Inferior parietal cortex (tissue), 1 donor: ENCODE results near the gene FBXW7.

Experiments
- DNase-seq: peaks from one replicate; pipeline ENCODE4 v3.0.0-alpha.2; 2016; ENCODE audit errors: extremely low spot score

FBXW7 gene

DNA sequence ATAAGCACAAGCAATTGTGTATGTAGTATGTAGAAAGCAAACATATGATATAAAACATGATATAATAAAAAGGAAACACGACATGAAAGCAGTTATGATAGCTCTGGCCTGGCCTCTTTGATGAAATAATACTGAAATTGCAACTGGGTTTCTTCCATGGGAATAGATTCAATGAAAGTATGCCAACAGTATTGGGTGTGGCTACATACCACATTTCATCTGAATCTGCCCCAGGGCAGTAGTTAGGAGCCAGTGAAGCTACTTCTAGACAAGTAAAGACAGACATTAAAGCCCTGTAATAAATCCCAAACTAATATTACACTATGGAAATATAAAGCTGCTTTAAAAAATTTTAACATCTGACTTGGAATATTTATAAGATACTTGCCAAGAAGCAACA is 207.3 kb downstream of the FBXW7 start:
- DNase-seq: no peak

DNA sequence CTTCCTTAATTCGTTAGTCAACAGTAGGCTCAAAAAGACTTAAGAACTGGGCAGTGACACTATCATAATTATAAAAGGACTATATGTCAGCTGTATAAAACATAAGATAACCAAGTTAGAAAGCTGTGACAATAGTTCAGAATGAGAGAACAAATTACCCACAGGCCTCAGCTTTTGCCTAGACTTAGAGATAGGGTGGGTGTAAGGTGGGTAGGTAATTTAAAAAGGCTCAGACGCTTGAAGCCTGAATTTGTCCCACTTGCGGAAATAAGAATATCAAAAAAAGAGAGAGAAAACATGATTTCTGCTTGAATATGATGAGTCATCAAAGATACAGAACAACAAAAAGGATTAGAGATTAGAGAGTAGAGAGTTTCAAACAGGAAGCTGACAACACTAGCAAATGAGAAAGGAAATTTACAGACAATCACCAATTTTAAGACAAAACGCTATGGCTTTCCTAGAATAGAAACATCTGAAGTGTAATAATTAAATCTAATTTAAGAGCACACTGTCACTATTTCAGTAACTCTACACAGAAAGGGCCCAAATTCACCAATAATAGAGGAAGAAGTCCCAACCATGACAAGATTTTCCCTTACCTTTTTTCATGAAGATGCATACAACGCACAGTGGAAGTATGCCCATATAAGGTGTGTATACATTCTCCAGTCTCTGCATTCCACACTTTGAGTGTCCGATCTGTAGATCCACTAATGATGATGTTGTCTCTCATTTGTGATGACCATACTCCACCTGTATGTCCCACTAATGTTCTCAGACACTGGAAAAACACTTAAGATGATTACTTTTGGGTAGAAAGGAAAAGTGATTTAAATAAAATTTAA is 208.1 kb downstream of the FBXW7 start:
- no peak for DNase-seq

DNA sequence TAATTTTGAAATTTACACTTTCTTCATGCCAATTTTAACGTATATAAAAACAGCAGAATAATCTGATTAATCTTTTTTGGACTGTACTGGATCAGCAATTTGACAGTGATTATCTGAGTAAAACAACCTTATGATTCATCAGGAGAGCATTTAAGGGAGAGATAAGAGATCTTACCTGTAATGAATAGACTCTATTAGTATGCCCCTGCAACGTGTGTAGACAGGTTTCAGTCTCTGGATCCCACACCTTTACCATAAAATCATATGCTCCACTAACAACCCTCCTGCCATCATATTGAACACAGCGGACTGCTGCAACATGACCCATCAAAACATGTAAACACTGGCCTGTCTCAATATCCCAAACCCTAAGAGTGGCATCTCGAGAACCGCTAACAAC is 210.1 kb downstream of the FBXW7 start:
- no peak for DNase-seq

DNA sequence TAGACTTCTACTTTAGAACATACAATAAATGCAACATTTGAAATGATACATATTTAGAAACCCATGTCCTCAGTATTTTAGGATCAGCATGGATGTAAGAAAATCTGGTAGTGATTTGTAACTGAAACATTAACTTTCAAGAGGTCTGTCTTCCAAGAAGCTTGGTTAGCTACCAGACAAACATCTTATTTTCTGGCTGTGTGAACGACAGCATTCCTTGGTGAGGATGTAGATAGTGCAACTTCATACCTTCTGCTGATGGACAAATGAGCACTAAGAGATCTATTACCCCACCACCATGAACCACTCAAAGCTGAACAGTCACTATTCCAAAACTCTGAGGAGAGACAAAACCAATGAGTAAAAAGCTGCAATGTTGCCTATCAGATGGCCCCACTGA is 212.7 kb downstream of the FBXW7 start:
- DNase-seq: no peak

DNA sequence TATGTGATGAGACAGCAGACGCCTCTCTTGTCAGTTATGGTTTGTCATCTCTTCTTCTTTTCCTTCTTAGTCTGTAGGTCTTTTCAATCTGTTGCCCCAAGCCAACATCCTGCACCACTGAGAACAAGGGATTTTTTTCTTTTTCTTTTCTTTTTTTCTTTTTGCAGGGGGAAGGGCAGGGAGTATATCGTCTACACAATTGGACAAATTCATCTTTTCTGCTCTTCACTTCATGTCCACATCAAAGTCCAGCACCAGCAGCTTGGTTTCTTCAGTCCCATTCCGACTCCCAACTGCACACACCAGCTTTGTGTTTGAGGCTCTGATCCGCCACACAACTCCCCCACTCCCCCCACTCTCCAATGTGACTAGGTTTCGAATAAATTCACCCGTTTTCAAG is 213.2 kb downstream of the FBXW7 start:
- no peak for DNase-seq

DNA sequence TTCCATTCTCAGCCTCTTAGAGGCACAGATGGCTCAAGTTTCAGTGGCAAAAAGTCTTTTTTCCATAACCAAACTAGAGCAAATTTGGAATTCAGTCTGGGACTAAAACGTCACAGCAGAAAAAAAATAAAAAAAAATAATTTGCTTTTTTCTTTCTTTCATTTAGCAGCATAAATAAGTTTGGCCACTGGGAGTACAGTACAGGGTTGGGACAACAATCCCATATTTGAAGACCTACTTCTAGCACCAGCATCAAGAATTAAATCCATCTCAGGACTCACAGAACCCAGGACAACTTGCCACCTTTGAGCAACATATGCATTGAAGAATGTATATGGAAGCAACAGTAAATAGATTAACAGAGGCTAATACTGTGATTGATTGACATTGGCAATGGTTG is 214.0 kb downstream of the FBXW7 start:
- DNase-seq: no peak

DNA sequence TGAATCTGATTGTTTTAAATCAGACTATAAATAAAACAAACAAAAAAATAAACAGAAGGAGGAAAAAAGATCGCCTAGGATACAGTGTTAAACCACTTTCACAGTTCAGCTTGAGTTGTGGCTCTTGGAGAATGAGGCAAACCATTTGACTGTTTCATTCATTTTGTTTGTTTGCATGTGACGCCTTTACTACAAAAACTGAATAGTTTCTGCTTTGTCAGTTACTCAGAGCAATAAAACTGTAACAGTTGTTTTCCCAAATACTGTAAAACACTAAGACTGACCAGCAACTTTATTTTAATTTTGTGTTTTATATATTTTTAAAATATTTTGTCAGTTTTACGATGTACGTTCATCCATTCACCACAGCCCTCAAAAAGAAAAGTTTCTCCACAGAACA is 214.5 kb downstream of the FBXW7 start:
- no peak for DNase-seq

DNA sequence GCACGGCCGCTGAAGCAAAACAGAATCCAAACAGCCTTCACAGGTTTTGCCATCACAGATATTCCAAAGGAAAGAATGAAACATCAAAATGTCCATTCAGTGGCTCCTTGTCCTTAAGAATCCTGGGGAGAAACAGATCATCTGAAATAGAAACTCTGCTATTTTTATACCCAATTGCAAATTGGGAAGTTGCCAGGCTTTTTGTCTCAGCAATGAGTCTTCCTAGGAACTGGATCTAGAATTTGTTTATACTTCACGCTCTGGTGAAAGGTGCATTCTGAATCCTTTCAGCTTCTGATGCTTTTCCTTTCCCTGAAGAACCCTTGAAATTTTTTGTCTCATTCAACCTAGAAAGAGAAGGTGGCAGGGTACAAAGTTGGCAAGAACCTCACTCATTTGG is 218.9 kb downstream of the FBXW7 start:
- no peak for DNase-seq

DNA sequence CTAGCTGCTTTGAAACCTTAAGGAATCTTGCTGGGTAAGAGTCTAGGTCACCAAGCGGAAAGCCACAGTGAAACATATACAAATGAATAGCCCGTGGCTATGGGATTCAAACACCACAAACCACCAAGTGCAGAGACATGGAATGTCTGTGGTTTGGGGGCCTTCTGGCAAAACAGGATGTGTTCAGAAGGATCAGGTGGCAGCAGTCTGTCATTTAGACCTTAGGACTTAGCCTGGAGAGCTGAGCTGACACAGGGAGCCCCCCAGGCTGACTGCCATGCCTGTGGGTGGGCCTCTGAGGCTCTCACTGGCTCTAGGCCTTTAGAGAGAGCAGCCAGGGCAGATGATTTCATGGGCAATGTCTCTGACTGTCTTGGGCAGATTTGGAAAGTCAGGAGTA is 225.6 kb downstream of the FBXW7 start:
- no peak for DNase-seq

DNA sequence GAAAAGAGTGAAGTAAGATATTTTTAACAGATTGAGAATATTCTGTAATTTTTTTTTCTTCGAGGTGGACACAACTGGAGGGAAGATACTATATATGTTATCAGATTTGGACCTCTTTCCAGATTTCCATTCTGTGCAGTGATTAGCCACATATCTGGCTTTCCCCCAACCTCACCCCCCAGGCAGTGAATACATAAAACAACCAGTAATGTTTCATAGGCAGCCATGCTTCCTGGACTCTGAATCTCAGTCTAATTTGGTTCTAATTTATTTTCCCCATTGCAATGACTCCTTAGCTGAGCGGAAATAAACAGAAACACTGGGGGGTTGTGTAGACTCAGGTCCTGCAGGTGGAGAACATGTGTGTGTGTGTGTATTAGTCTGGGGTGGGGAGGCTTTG is 226.5 kb downstream of the FBXW7 start:
- DNase-seq: no peak

DNA sequence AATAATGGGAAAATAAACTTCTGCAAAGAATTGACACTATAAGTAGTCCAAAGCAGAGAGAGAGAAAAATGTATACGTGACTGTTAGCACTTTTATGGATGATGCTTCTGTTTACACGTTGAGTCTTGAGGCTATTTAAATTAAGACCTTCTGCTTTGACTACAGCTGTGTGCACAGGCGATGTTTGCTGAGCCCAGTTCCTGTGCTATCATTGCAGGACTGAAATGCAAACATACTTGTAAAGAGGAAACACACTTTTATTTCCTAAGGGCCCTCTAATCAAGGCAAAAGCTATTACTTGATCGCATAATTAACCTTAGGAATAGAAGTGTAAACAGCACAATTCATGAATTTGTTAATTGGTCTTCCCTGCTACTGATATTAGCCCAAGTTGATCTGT is 226.9 kb downstream of the FBXW7 start:
- no peak for DNase-seq

DNA sequence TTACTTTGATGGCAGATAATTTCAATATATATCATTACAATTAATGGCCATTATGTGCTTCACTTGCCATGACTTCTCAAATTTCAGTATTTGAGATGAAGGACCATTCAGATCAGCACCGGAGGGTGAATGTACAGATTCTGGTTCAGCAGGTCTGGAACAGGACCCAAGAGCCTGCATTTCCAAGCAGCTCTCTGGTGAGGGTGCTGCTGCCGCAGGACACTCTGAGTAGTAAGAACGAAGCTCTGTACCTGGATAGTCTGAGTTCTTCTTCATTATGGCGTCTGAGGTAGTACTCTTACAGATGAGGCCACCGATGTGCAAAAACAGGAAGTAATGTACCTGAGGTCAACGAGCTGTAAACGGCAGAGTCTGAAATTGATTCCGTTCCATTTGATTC is 228.2 kb downstream of the FBXW7 start:
- DNase-seq: no peak

DNA sequence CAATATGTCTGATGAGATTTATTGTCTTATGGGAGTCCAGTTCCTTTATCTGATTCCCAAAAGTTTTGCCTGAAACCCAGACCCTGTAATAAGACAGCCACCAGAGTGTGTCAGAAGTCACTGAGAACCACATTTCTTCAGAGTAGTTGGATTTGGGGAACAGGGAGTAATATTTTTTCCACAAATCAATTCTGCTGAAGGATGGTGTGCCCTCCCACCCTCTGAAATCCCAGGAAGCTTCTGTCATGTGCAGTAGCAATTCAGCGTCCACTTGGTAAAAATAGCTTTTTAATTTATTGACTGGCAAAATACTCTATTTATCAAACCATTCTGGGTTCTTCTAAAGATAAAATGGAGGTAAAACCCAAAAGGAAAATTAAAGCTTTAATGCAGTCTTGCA is 229.4 kb downstream of the FBXW7 start:
- no peak for DNase-seq

DNA sequence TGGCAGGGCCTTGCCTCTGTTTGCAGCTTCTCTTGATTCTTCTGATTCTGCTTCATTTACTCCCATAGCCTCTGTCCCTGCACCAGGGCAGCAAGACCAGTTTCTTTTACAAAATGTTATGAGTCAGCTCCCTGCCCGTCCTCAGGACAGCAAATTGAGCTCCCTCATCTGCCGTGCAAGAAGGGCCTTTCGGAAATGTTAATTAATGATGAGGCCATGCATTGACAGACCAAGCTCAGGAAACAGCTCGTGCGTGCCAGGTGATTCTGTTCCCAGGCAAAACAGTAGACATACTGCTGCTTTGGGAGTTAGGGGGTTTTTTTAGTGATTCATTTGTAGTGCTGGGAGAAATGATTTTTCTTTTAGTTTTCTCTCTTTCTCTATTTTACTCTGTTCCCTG is 231.7 kb downstream of the FBXW7 start:
- no peak for DNase-seq

DNA sequence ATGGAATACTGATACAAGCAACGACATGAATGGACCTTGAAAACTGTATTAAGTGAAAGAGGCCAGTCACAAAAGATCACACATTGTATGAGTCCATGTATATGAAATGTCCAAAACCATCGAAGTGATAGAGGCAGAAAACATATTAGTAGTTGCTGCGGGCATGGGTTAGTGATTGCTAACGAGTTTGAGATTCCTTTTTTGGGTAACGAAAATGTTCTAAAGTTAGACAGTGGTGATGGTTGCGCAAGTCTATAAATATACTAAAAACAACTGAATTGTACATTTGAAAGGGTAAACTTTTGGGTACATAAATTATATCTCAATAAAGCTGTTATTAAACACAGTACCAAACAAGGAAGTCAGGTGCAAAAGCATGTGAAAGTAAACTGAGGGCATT is 234.5 kb downstream of the FBXW7 start:
- DNase-seq: no peak

DNA sequence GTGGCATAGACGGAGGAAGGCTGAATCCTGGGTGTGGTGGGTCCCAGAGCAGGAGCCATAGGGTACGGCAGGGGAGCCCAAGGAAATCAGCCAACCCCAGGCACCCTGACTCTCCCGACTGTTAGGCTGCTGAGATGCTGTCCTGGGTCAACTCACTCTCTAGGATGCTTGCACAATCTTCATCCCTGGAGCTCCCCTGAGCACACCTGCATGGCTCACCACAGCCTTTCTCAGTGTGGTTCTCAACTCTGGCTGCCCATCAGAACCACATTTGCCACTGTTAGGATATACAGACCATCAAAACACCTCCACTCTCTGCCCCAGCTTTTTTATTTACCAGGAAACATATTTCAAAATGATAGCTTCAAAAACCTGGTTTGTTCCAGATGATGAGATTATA is 236.3 kb downstream of the FBXW7 start:
- DNase-seq: no peak

DNA sequence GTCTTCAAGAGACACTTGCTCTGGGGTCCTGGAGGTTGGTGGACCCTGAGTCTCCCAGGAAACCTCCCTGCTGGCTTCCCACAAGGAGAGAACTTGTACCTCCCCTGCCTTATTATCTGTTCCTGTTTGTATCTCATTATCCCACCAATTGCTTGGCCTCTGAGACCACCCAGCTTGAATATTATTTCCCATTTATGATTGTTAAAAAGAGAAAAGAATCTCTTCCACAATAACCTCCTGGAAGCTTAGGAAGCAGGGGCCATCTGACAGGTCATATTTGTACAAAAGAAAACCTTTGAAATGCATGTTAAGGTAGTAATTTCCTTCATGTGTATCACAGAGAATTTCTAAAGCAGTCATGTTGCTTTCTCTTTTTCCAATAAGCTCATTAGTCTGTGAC is 239.5 kb downstream of the FBXW7 start:
- DNase-seq: no peak

DNA sequence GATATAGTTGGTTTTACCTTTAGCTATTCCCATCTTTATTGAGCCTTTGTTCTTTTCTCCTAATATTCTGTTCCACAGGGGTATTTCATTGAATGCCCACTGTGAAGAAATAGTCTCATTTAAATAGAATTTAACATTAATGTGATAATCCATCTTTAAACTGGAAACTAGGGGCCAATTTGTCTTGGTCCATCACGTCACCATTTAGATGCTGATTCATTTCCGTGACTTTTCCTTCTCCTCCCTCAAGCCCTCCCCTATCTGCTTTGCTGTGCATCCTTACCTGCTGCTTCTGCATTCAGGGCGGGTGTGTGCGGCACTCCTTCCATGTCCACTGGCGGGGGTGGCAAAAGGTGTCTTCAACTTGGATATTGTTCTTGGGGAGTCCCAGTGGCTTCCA is 241.1 kb downstream of the FBXW7 start:
- no peak for DNase-seq

DNA sequence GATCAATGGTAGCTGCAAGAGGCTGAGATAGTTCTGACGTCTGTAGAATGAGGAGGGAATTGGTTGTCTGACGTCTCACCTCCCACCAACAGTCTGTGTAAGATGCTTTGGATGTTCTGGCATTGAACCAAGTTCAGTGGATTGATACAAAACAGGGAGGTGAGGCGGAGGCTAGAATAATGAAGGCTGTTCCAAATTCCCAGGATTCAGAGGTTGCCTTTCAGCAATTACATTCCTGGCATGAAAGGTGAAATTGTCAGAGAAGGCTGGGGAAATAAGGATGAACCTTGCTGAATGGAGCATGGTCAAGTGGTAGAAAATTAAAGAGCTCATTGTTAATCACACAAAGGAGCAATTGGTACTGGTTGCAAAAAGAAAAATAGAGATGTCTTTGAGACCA is 241.6 kb downstream of the FBXW7 start:
- DNase-seq: no peak

DNA sequence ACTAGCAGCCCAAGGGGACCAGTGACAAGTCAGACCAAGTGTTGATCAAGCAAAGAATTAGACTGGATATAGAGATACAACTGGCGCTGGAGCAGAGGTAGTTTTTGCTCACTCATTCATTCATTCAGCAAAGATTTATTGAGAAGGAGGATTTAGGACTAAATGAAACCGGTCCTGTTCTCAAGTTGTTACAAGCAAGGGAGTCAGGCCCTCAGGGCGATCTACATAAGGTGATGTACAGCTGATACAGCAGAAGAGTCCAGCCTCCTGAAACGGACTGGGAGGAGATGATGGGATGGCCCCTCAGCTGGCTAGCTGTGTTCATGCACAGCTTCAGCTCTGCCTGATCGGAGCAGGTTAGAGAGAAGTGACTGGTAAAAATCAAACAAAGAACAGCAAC is 242.4 kb downstream of the FBXW7 start:
- DNase-seq: no peak

DNA sequence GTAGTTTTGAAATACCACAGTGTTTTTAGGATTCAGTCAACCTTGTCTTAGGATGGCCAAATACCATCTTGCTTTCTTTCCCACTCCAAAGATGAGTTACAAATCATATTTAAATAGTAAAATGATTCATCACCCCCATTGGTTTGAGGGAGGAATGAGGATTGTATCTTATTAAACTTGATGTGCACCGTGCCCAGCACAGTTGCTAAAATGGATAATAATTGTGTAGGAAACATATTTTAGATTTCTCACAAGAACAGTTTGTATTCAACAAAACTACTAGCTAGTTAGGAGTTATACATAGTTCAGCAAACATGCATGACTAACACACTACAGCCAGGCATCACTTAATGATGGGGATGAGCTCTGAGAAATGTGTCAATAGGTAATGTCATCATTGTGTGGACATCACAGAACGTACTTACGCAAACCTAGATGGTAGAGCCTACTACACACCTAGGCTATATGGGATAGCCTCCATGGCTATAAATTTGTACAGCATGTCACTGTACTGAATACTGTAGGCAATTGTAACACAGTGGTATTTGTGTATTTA is 245.4 kb downstream of the FBXW7 start:
- no peak for DNase-seq

DNA sequence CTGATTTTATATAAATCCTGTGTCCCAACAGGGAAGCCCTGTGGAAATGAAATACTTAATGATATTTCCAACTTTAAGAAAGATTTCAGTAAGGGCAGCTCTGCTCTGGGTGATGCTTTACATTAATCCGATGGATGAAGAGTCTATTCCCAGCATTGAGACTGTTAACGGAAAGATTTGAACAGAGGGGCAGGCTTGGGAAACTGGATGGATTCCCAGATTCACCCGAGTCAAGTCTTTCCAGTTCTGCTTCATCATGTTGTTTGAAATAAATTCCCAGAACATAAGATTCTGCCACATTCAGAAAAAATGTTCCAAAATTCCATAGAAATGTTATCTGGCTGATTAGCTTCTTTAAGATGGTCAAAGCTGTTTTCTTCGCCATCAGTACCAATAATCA is 246.0 kb downstream of the FBXW7 start:
- no peak for DNase-seq

DNA sequence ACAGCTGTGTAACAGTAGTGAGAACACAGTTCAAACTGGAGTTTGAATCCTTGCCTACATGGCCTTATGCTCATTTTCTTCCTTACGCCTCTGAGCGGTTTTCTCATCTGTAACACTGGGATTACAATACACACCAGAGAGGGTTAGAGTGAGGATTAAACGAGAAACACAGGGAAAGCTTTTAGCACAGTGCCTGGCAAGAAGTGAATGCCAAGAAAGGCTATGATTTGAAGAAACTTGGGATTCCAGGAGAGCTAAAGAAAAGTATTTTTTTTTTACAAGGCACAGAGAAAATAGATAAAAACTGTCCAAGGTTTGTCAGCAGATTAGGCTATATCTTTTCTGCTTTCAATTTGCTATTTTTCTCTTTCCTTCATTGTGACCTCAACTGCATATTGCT is 246.4 kb downstream of the FBXW7 start:
- DNase-seq: no peak
